ENCODE data around the gene PALLD.

DNA sequence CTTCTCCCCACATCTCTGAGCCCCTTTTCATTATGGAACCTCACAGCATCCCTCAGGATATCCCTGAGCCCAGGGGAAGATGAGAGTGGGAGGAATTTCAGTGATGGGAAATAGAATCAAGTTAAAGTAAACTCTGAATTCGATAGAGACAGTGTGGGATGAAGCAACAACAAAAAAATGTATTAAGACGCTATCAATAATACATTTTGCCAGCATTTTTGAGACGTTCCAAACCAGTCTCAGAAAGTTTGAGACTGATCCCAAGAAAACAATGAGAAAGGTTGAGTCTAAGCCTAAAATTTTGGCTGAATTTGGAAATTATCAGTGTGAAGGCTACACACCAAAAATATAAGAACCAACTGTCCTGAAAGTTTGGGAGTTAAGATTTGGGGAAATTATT, 317.0 kb downstream of the PALLD start:
- TF ChIP-seq, protein P1, sequence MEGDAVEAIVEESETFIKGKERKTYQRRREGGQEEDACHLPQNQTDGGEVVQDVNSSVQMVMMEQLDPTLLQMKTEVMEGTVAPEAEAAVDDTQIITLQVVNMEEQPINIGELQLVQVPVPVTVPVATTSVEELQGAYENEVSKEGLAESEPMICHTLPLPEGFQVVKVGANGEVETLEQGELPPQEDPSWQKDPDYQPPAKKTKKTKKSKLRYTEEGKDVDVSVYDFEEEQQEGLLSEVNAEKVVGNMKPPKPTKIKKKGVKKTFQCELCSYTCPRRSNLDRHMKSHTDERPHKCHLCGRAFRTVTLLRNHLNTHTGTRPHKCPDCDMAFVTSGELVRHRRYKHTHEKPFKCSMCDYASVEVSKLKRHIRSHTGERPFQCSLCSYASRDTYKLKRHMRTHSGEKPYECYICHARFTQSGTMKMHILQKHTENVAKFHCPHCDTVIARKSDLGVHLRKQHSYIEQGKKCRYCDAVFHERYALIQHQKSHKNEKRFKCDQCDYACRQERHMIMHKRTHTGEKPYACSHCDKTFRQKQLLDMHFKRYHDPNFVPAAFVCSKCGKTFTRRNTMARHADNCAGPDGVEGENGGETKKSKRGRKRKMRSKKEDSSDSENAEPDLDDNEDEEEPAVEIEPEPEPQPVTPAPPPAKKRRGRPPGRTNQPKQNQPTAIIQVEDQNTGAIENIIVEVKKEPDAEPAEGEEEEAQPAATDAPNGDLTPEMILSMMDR (IDR thresholded peaks at IDR 0.05): no peak
- no peak for TF ChIP-seq POLR2A (IDR thresholded peaks at IDR 0.05)

Data from right lobe of liver (tissue), 4 donors.